H1 (cell line): ENCODE data around the gene VNN1. TPM values are rescaled to one million over a fixed set of nuclear protein-coding genes. Genes with fewer than 3 reads are reported as not detected.

Source experiments
- CTCF ChIA-PET: fragments of 300-600 bp; sonication (Branson Sonifier 250); formaldehyde crosslinking; loops from one replicate; lab custom pipeline; 2021; ENCODE audit not compliant: partially characterized antibody; lab: Charles Lee
- POLR2A ChIA-PET: fragments of 300-600 bp; sonication (Branson Sonifier 250); formaldehyde crosslinking; loops from one replicate; lab custom pipeline; 2021; ENCODE audit warnings: inconsistent platforms; ENCODE audit not compliant: partially characterized antibody; lab: Charles Lee
- DNase-seq, 2 experiments: peaks; one replicate each; pipeline versions ENCODE4 v3.0.0 to v3.0.0-alpha.2; 2010 to 2022; ENCODE audit warnings: low spot score in 2 of 2, low read depth in 1 of 2, mixed read lengths in 1 of 2
- FAIRE-seq: peaks from 2 replicates; lab custom pipeline; 2011; peaks lifted over from hg19 to GRCh38; lab: Jason Lieb, UNC
- H2AFZ ChIP-seq: 2 replicates; pipeline ENCODE4 v1.8.1; 2012; ENCODE audit warnings: low read length, inconsistent platforms
- H2AK5ac ChIP-seq: 2 replicates; pipeline ENCODE4 v1.6.1; 2013; ENCODE audit warnings: low read depth, low read length
- H2BK120ac ChIP-seq: replicated peaks from 2 replicates; pipeline ENCODE3; 2013; ENCODE audit warnings: low read depth, low read length, inconsistent platforms
- H2BK12ac ChIP-seq: 2 replicates; pipeline ENCODE4 v1.6.1; 2013; ENCODE audit warnings: low read depth, low read length
- H2BK15ac ChIP-seq: 2 replicates; pipeline ENCODE4 v1.6.1; 2013; ENCODE audit warnings: low read length
- H2BK20ac ChIP-seq: 2 replicates; pipeline ENCODE4 v1.6.1; 2013; ENCODE audit warnings: low read length
- H2BK5ac ChIP-seq: 2 replicates; pipeline ENCODE4 v1.6.1; 2013; ENCODE audit warnings: low read depth, low read length
- H3K14ac ChIP-seq: 2 replicates; pipeline ENCODE4 v1.6.1; 2013; ENCODE audit warnings: inconsistent platforms; ENCODE audit not compliant: insufficient read length
- H3K18ac ChIP-seq: 2 replicates; pipeline ENCODE4 v1.6.1; 2013; ENCODE audit warnings: low read length; ENCODE audit errors: extremely low read depth
- H3K23ac ChIP-seq: 2 replicates; pipeline ENCODE4 v1.6.1; 2013; ENCODE audit warnings: inconsistent platforms; ENCODE audit not compliant: insufficient read length
- H3K23me2 ChIP-seq: 2 replicates; pipeline ENCODE4 v1.6.1; 2013; ENCODE audit warnings: low read depth, low read length
- H3K27ac ChIP-seq: 2 replicates; pipeline ENCODE4 v1.6.1; 2011; ENCODE audit warnings: low read depth, low read length, inconsistent platforms
- H3K27me3 ChIP-seq, 4 experiments: replicated peaks in 1 of 4; 1 replicate in 1 of 4; 2 replicates in 3 of 4; pipeline versions ENCODE4 v1.6.1 to v1.8.1; 2011 to 2013; ENCODE audit warnings: low read length in 3 of 4, mild to moderate bottlenecking in 3 of 4, inconsistent platforms in 2 of 4, mixed read lengths in 2 of 4, moderate library complexity in 1 of 4; ENCODE audit not compliant: control insufficient read depth in 3 of 4, insufficient read depth in 3 of 4; ENCODE audit errors: extremely low read depth in 1 of 4
- H3K36me3 ChIP-seq, 4 experiments: 2 replicates each; pipeline versions ENCODE4 v1.6.1 to v1.8.1; 2011 to 2013; ENCODE audit warnings: mild to moderate bottlenecking in 4 of 4, low read length in 3 of 4, moderate library complexity in 2 of 4, control low read depth in 1 of 4, inconsistent platforms in 1 of 4; ENCODE audit not compliant: insufficient read depth in 4 of 4, control insufficient read depth in 2 of 4
- H3K4ac ChIP-seq: replicated peaks from 2 replicates; pipeline ENCODE3; 2013; ENCODE audit warnings: low read length, low read depth, mixed read lengths, inconsistent platforms; ENCODE audit not compliant: insufficient read length
- H3K4me1 ChIP-seq, 4 experiments: replicated peaks in 1 of 4; 1 replicate in 1 of 4; 2 replicates in 3 of 4; pipeline versions ENCODE4 v1.6.1 to v1.8.1; 2011 to 2013; ENCODE audit warnings: low read length in 3 of 4, inconsistent platforms in 2 of 4, mixed read lengths in 1 of 4; ENCODE audit not compliant: insufficient read depth in 4 of 4, control insufficient read depth in 3 of 4
- H3K4me2 ChIP-seq, 2 experiments: 2 replicates each; pipeline versions ENCODE4 v1.6.1 to v1.8.1; 2011 to 2013; ENCODE audit warnings: low read depth in 2 of 2, low read length in 2 of 2, control low read depth in 1 of 2, inconsistent platforms in 1 of 2, mild to moderate bottlenecking in 1 of 2; ENCODE audit not compliant: insufficient read depth in 1 of 2
- H3K4me3 ChIP-seq, 4 experiments: fragments of 200-600, 300-600 bp in 1 of 4; sonication (generic), shearing (Covaris generic), sonication (Bioruptor Twin) in 1 of 4; 2 replicates each; pipeline versions ENCODE4 v1.5.1 to v1.8.1; 2011 to 2016; ENCODE audit warnings: low read length in 4 of 4, low read depth in 3 of 4, control low read depth in 2 of 4, inconsistent platforms in 2 of 4, mild to moderate bottlenecking in 2 of 4, mixed read lengths in 1 of 4, moderate library complexity in 1 of 4; ENCODE audit not compliant: insufficient read depth in 2 of 4; ENCODE audit errors: extremely low read depth in 1 of 4
- H3K56ac ChIP-seq: replicated peaks from 2 replicates; pipeline ENCODE3; 2013; ENCODE audit warnings: low read depth, mild to moderate bottlenecking, mixed read lengths, low read length, inconsistent platforms; ENCODE audit not compliant: insufficient read length
- H3K79me1 ChIP-seq: 2 replicates; pipeline ENCODE4 v1.6.1; 2013; ENCODE audit warnings: low read depth, low read length, control low read depth
- H3K79me2 ChIP-seq, 2 experiments: 2 replicates each; pipeline versions ENCODE4 v1.6.1 to v1.8.1; 2012 to 2013; ENCODE audit warnings: low read length in 2 of 2, mild to moderate bottlenecking in 2 of 2, inconsistent platforms in 1 of 2; ENCODE audit not compliant: insufficient read depth in 2 of 2, control insufficient read depth in 1 of 2
- H3K9ac ChIP-seq, 4 experiments: replicated peaks in 1 of 4; 1 replicate in 1 of 4; 2 replicates in 3 of 4; pipeline versions ENCODE4 v1.6.1 to v1.8.1; 2011 to 2013; ENCODE audit warnings: low read depth in 3 of 4, low read length in 3 of 4, control low read depth in 2 of 4, mild to moderate bottlenecking in 2 of 4, moderate library complexity in 2 of 4, inconsistent platforms in 1 of 4; ENCODE audit errors: extremely low read depth in 1 of 4
- H3K9me3 ChIP-seq, 2 experiments: 2 replicates each; pipeline versions ENCODE4 v1.6.1 to v1.8.1; 2012 to 2013; ENCODE audit warnings: mild to moderate bottlenecking in 2 of 2, moderate library complexity in 2 of 2, control low read depth in 1 of 2, inconsistent platforms in 1 of 2, low read depth in 1 of 2, low read length in 1 of 2, mixed read lengths in 1 of 2; ENCODE audit not compliant: insufficient read depth in 2 of 2
- H4K20me1 ChIP-seq, 2 experiments: replicated peaks in 1 of 2; 2 replicates each; pipeline versions ENCODE3 to v1.8.1; 2011 to 2013; ENCODE audit warnings: inconsistent platforms in 2 of 2, low read length in 2 of 2, mild to moderate bottlenecking in 1 of 2; ENCODE audit not compliant: insufficient read depth in 2 of 2, control insufficient read depth in 1 of 2
- H4K5ac ChIP-seq: 2 replicates; pipeline ENCODE4 v1.6.1; 2013; ENCODE audit warnings: low read length, low read depth, mixed read lengths, inconsistent platforms; ENCODE audit not compliant: insufficient read length
- H4K8ac ChIP-seq: 2 replicates; pipeline ENCODE4 v1.8.0; 2013; ENCODE audit warnings: mild to moderate bottlenecking, moderate library complexity, low read length, inconsistent platforms; ENCODE audit not compliant: insufficient read depth; ENCODE audit errors: extremely low read depth
- H4K91ac ChIP-seq: replicated peaks from 2 replicates; pipeline ENCODE3; 2013; ENCODE audit warnings: low read length, mixed read lengths, inconsistent platforms; ENCODE audit not compliant: insufficient read length
- EP300 ChIP-seq, 2 experiments: IDR thresholded peaks; 1 replicate in 1 of 2; 2 replicates in 1 of 2; pipeline ENCODE4 v1.6.1; 2011 to 2012; ENCODE audit warnings: low read depth in 2 of 2, low read length in 2 of 2, mild to moderate bottlenecking in 2 of 2, borderline replicate concordance in 1 of 2, inconsistent platforms in 1 of 2, moderate library complexity in 1 of 2
- GTF2F1 ChIP-seq: IDR thresholded peaks from 2 replicates; pipeline ENCODE4 v1.6.1; 2012; ENCODE audit warnings: low read depth, low read length, improper control_type of control experiment, borderline replicate concordance
- KDM4A ChIP-seq: IDR thresholded peaks from one replicate; pipeline ENCODE4 v1.7.1; 2012; ENCODE audit warnings: low read depth, mild to moderate bottlenecking, moderate library complexity, low read length, inconsistent platforms; ENCODE audit not compliant: severe bottlenecking
- MAX ChIP-seq: IDR thresholded peaks from 2 replicates; pipeline ENCODE4 v1.6.1; 2012; ENCODE audit warnings: inconsistent platforms
- NANOG ChIP-seq: IDR thresholded peaks from 2 replicates; pipeline ENCODE4 v1.6.1; 2011; ENCODE audit warnings: low read length, low read depth, mild to moderate bottlenecking, inconsistent platforms; ENCODE audit not compliant: insufficient read depth, poor library complexity, severe bottlenecking
- POLR2AphosphoS5 ChIP-seq: IDR thresholded peaks from 2 replicates; pipeline ENCODE4 v1.6.1; 2011; ENCODE audit warnings: low read depth, low read length
- POU5F1 ChIP-seq: IDR thresholded peaks from 2 replicates; pipeline ENCODE4 v1.6.1; 2011; ENCODE audit warnings: low read depth, mild to moderate bottlenecking, low read length, moderate library complexity
- RAD21 ChIP-seq, 2 experiments: IDR thresholded peaks in 1 of 2; conservative IDR thresholded peaks in 1 of 2; 2 replicates each; pipeline ENCODE4 v1.6.1; 2011; ENCODE audit warnings: low read depth in 2 of 2, low read length in 2 of 2, improper control_type of control experiment in 1 of 2, inconsistent platforms in 1 of 2, mild to moderate bottlenecking in 1 of 2, moderate library complexity in 1 of 2
- RXRA ChIP-seq: IDR thresholded peaks from 2 replicates; pipeline ENCODE4 v1.6.1; 2011; ENCODE audit warnings: low read depth, mild to moderate bottlenecking, low read length, moderate library complexity; ENCODE audit not compliant: insufficient read depth
- SIN3A ChIP-seq, 2 experiments: IDR thresholded peaks in 1 of 2; conservative IDR thresholded peaks in 1 of 2; 2 replicates each; pipeline ENCODE4 v1.6.1; 2011 to 2012; ENCODE audit warnings: low read length in 2 of 2, improper control_type of control experiment in 1 of 2, low read depth in 1 of 2, mild to moderate bottlenecking in 1 of 2
- SP1 ChIP-seq: IDR thresholded peaks from 2 replicates; pipeline ENCODE4 v1.6.1; 2011; ENCODE audit warnings: low read depth, low read length
- TAF7 ChIP-seq: optimal IDR thresholded peaks from 2 replicates; pipeline ENCODE3; 2011; ENCODE audit warnings: low read depth, mild to moderate bottlenecking, inconsistent platforms, low read length, moderate library complexity, borderline replicate concordance
- TCF12 ChIP-seq: IDR thresholded peaks from 2 replicates; pipeline ENCODE4 v1.6.1; 2011; ENCODE audit warnings: low read depth, mild to moderate bottlenecking, low read length
- WGBS, 2 experiments: shearing (Covaris generic) in 1 of 2; methylation state at CpG; one replicate each; pipeline versions ENCODE4 v1.1.6 to v1.1.7; 2013 to 2015; ENCODE audit warnings: low lambda C conversion rate in 2 of 2, mixed read lengths in 2 of 2, inconsistent platforms in 1 of 2, low coverage in 1 of 2, missing lambda C conversion rate in 1 of 2; ENCODE audit not compliant: insufficient replicate concordance in 2 of 2, insufficient coverage in 1 of 2, insufficient read length in 1 of 2; ENCODE audit errors: extremely low coverage in 1 of 2, missing lambda C conversion rate in 1 of 2; 5-methylcytosine and 5-hydroxymethylcytosine counted together
- polyA plus RNA-seq, 7 experiments: library from polyadenylated mRNA; depleted of rRNA in 3 of 7; stranded (reverse) in 5 of 7; unstranded in 2 of 7; fragments of >200 nt in 5 of 7; fragments of 200-250 nt in 2 of 7; gene quantifications; 1 replicate in 5 of 7; 2 replicates in 1 of 7; 4 replicates in 1 of 7; pipeline versions ENCODE4 v1.2.1 to v1.2.3, GENCODE V29; 2011 to 2013; ENCODE audit warnings: missing spikeins in 2 of 7, mixed read lengths in 2 of 7
- total RNA-seq: library from RNA; stranded (reverse); fragmentation: NEBNext Ultra II Directional; extraction: Animal tissue kit (Norgen Biotek cat#: 25700); gene quantifications from 2 replicates; pipeline ENCODE4 v1.2.1, GENCODE V29; 2021

VNN1 gene
- total and polyA plus RNA-seq, 2 of the 8 experiments (the other 6 are each of a cell fraction or from before 2014, with no cell fraction given) = not detected

DNA sequence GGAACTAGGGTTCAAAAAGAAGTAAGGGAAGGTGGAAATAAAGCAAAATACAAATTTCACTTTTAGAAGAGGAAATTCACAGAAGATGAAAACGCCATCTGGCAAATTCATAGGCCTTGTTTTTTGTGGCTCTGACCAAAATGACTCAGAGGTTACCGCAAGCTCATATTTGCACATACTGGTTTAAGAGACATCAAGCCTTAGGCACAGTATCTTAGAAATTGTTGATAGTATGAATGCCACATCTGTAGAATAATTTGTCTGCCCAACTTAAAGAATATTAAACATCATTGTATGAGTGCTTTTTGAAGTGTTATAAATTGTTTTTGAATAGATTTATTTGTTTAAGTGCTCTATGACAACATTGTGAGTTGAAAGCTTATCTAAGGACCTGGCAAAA is 65.5 kb downstream of the VNN1 start:
- H3K79me1 ChIP-seq = no peaks in the 10 kb centered on the region; the same call in 1 of the 2 replicates
- CTCF ChIA-PET = interaction anchor here (1.0 to 1.8 kb wide), 3 partner anchors 11 to 118 kb away, joined by 3 to 4 read pairs (median 3); partner anchors contain the start of gene TAAR1
- TF ChIP-seq SIN3A (conservative IDR thresholded peaks at IDR 0.05 in 1 of 2, IDR thresholded peaks at IDR 0.05 in 1 of 2; ENCODE audit: low read depth in 1 of 2, low read length in 2 of 2) = no peak
- no peak for TF ChIP-seq NANOG
- TF ChIP-seq GTF2F1 = no peak
- TF ChIP-seq SP1 = no peak
- no peak for TF ChIP-seq RAD21 (IDR thresholded peaks at IDR 0.05 in 1 of 2, conservative IDR thresholded peaks at IDR 0.05 in 1 of 2; ENCODE audit: low read depth in 2 of 2, low read length in 2 of 2)
- no peak for TF ChIP-seq RXRA
- TF ChIP-seq POU5F1 = no peak
- TF ChIP-seq MAX = no peak
- TF ChIP-seq KDM4A = no peak
- TF ChIP-seq EP300 (IDR thresholded peaks at IDR 0.05; ENCODE audit: borderline replicate concordance in 1 of 2, low read depth in 2 of 2, low read length in 2 of 2) = no peak
- TF ChIP-seq TCF12 = no peak
- TF ChIP-seq POLR2AphosphoS5 = no peak
- TF ChIP-seq TAF7 = no peak

More for the DNA sequence above, 65.5 kb downstream of the VNN1 start:
- Histone ChIP-seq H3K4me2 (no peak overlapping the region), H3K23ac (no peak overlapping the region), H2BK20ac (no peak overlapping the region), H3K27me3 (no peaks in the 10 kb centered on the region), H2BK5ac (no peak overlapping the region), H3K18ac (no peak overlapping the region), H3K23me2 (no peaks in the 10 kb centered on the region; the same call in 1 of the 2 replicates), H4K20me1 (no peaks in the 10 kb centered on the region), H3K56ac (no peak overlapping the region), H4K5ac (no peak overlapping the region), H3K9ac (no peak overlapping the region), H3K9me3 (no peaks in the 10 kb centered on the region), H2BK12ac (no peak overlapping the region), H2AK5ac (no peak overlapping the region), H3K27ac (no peak overlapping the region), H3K79me2 (no peaks in the 10 kb centered on the region), H2BK120ac (no peak overlapping the region), H4K8ac (no peak overlapping the region), H3K4me3 (no peak overlapping the region), H3K14ac (no peak overlapping the region), H3K4me1 (no peaks in the 10 kb centered on the region), H4K91ac (no peak overlapping the region), H3K36me3 (no peaks in the 10 kb centered on the region), H2AFZ (no peak overlapping the region), H2BK15ac (no peak overlapping the region), H3K4ac (no peak overlapping the region)
- FAIRE-seq (no peak), DNase-seq (no peak)
- 92% methylated on average over 2 of the region's 2 CpGs; no CpG with 5 or more reads in 1 of the 2 experiments for WGBS, 2 experiments
- POLR2A ChIA-PET = no interaction called here
